ENCODE measurements around the gene TRABD2B.

DNA sequence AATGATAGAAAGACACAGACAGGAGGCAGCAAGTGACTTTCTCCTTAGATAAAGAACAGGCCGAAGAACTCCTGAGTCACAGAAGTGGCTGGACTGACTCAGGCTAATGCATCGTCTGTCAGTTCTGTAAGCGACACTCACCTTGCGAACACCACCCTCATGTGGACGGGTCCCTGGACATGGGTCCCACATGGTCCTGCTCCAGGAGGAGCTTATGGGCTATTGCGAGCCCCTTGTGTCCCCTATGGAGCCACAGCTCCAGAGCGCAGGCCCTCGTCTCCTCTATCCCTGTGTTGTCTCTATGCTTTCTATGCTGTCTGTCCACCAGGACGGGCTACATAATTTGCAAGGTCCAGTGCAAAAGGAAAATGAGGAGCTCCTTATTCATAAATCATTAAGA is 85.8 kb downstream of the TRABD2B start:
- TF ChIP-seq, protein P1, sequence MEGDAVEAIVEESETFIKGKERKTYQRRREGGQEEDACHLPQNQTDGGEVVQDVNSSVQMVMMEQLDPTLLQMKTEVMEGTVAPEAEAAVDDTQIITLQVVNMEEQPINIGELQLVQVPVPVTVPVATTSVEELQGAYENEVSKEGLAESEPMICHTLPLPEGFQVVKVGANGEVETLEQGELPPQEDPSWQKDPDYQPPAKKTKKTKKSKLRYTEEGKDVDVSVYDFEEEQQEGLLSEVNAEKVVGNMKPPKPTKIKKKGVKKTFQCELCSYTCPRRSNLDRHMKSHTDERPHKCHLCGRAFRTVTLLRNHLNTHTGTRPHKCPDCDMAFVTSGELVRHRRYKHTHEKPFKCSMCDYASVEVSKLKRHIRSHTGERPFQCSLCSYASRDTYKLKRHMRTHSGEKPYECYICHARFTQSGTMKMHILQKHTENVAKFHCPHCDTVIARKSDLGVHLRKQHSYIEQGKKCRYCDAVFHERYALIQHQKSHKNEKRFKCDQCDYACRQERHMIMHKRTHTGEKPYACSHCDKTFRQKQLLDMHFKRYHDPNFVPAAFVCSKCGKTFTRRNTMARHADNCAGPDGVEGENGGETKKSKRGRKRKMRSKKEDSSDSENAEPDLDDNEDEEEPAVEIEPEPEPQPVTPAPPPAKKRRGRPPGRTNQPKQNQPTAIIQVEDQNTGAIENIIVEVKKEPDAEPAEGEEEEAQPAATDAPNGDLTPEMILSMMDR (conservative IDR thresholded peaks at IDR 0.05) = no peak
- TF ChIP-seq ZFX (IDR thresholded peaks at IDR 0.05) = no peak

All from C4-2B (cell line).